Rectal smooth muscle tissue (tissue), 1 donor: ENCODE data around the gene CCNE1.
"Not testable (repeated sequence)": the region's sequence is repeated elsewhere in the genome, so short reads cannot be mapped to it uniquely, and the experiment has no call there.

Source experiments
- H3K27ac ChIP-seq: one replicate; pipeline ENCODE4 v1.7.0; 2013; ENCODE audit warnings: low read depth, low read length, inconsistent platforms
- H3K27me3 ChIP-seq: one replicate; pipeline ENCODE4 v1.7.0; 2013; ENCODE audit warnings: low read length; ENCODE audit not compliant: control insufficient read depth, insufficient read depth
- H3K36me3 ChIP-seq: one replicate; pipeline ENCODE4 v1.7.0; 2013; ENCODE audit warnings: low read length; ENCODE audit not compliant: control insufficient read depth, insufficient read depth
- H3K4me1 ChIP-seq: one replicate; pipeline ENCODE4 v1.7.0; 2013; ENCODE audit warnings: low read length; ENCODE audit not compliant: control insufficient read depth, insufficient read depth
- H3K4me3 ChIP-seq: one replicate; pipeline ENCODE4 v1.7.0; 2013; ENCODE audit warnings: low read length
- H3K9ac ChIP-seq: one replicate; pipeline ENCODE4 v1.7.0; 2013; ENCODE audit warnings: low read length

The CCNE1 gene

DNA sequence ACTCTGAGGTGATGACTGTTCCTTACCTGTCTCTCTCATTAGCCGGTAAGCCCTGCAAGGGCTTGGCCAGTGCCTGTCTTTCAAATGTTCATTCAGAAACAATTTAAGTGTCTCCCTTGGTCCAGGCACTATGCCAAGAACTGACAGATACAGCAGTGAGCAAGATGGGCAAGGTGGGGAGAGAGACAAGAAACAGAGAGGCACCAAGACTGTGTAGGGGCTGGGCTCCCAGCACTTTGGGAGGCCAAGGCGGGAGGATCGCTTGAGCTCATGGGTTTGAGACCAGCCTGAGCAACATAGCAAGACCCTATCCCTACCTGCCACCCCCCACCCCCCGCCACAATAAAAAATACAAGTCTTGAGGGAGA, 1.3 kb upstream of the CCNE1 start:
- Histone ChIP-seq H3K27ac (no peak overlapping the region), H3K4me3 (no peak overlapping the region), H3K27me3 (no peaks in the 10 kb centered on the region), H3K36me3 (no peaks in the 10 kb centered on the region), H3K9ac (no peak overlapping the region), H3K4me1 (no peaks in the 10 kb centered on the region)

GRCh38 chr19:29812080-29812880, 489 bp downstream of the CCNE1 start:
- Histone ChIP-seq H3K27me3 (no peaks in the 10 kb centered on the region), H3K9ac (no peak overlapping the region), H3K36me3 (no peaks in the 10 kb centered on the region), H3K4me1 (no peaks in the 10 kb centered on the region), H3K4me3 (peak overlapping the region; percentile 52), H3K27ac (no peak overlapping the region)

- H3K4me1 ChIP-seq = no peaks in the 10 kb centered on the region
- no peaks in the 10 kb centered on the region for H3K27me3 ChIP-seq
- H3K9ac ChIP-seq = no peak overlapping the region
- peak overlapping the region; percentile 52 for H3K4me3 ChIP-seq
- no peak overlapping the region for H3K27ac ChIP-seq
- H3K36me3 ChIP-seq = no peaks in the 10 kb centered on the region
These were observed 1.1 kb downstream of the CCNE1 start for GRCh38 chr19:29812881-29813275.

GRCh38 chr19:29813642-29814041, 1.9 kb downstream of the CCNE1 start:
- no peak overlapping the region for H3K4me3 ChIP-seq
- H3K27me3 ChIP-seq = no peaks in the 10 kb centered on the region
- H3K36me3 ChIP-seq = no peaks in the 10 kb centered on the region
- no peak overlapping the region for H3K9ac ChIP-seq
- no peak overlapping the region for H3K27ac ChIP-seq
- no peaks in the 10 kb centered on the region for H3K4me1 ChIP-seq

DNA sequence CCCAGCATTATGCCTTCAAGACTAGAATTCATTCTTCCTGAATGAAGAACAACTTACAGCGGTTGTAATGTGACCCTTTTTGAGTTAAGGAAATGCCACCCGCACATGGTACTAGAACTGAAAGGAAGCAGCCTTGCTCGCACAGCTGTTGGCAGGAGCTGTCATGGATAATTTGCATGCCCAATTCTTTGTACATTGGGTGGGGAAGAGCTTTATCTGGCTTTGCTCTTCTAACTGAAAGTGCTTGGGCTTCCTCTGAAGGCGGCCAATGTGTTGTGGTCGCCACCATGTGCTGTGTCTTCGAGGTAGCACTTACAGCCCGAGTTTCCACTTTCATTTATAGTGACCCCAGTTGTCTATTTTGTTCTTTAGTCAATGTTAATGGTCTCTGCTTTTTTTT, 3.4 kb downstream of the CCNE1 start:
- no peaks in the 10 kb centered on the region for H3K36me3 ChIP-seq
- H3K4me3 ChIP-seq = no peak overlapping the region
- no peak overlapping the region for H3K9ac ChIP-seq
- no peaks in the 10 kb centered on the region for H3K27me3 ChIP-seq
- H3K4me1 ChIP-seq = no peaks in the 10 kb centered on the region
- no peak overlapping the region for H3K27ac ChIP-seq

DNA sequence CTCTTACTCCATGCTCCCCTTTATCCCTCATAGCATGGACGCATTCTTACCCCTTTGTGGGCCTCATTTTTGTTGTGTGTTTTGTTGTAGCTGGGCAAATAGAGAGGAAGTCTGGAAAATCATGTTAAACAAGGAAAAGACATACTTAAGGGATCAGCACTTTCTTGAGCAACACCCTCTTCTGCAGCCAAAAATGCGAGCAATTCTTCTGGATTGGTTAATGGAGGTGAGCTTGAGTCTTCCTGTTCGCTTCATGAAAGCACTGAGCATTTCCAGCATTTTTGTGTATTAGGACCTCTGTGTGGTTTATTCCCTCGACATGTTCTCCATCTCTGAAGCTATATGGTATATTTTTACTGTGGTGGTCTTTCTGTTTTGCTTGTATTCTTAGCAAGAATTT, 5.5 kb downstream of the CCNE1 start:
- H3K27ac ChIP-seq = no peak overlapping the region

DNA sequence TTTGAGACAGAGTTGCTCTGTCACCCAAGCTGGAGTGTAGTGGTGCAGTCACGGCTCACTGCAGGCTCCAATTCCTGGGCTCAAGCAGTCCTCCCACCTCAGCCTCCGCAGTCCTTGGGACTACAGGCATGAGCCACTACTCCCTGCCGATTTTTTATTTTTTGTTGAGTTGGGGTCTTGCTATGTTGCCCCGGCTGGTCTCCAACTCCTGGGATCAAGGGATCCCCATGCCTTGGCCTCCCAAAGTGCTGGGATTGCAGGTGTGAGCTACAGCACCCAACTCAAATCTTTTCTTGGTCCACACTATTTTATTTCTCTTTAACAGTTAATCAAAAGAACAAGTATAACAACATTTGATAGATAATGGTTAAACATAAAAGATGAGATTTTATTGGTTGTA, 7.5 kb downstream of the CCNE1 start:
- Histone ChIP-seq H3K4me3 (no peak overlapping the region), H3K27me3 (no peaks in the 10 kb centered on the region), H3K9ac (no peak overlapping the region), H3K36me3 (no peaks in the 10 kb centered on the region), H3K27ac (no peak overlapping the region), H3K4me1 (no peaks in the 10 kb centered on the region)

More for the DNA sequence above, 5.5 kb downstream of the CCNE1 start:
- Histone ChIP-seq H3K9ac (no peak overlapping the region), H3K27me3 (no peaks in the 10 kb centered on the region), H3K4me3 (no peak overlapping the region), H3K4me1 (no peaks in the 10 kb centered on the region), H3K36me3 (no peaks in the 10 kb centered on the region)

- Histone ChIP-seq H3K9ac (no peak overlapping the region), H3K36me3 (no peaks in the 10 kb centered on the region), H3K4me3 (no peak overlapping the region), H3K27me3 (no peaks in the 10 kb centered on the region), H3K4me1 (no peaks in the 10 kb centered on the region), H3K27ac (no peak overlapping the region)
These were observed 8.2 kb downstream of the CCNE1 start for GRCh38 chr19:29819986-29820385.

GRCh38 chr19:29823581-29824330, 12.0 kb downstream of the CCNE1 start:
- Histone ChIP-seq H3K27me3 (no peaks in the 10 kb centered on the region), H3K4me1 (no peaks in the 10 kb centered on the region), H3K4me3 (no peak overlapping the region), H3K27ac (no peak overlapping the region), H3K36me3 (no peaks in the 10 kb centered on the region), H3K9ac (no peak overlapping the region)

- not testable (repeated sequence) for H3K27me3 ChIP-seq, H3K4me1 ChIP-seq, H3K27ac ChIP-seq, H3K4me3 ChIP-seq, H3K9ac ChIP-seq, H3K36me3 ChIP-seq
These were observed 13.5 kb downstream of the CCNE1 start for GRCh38 chr19:29825263-29825662.

DNA sequence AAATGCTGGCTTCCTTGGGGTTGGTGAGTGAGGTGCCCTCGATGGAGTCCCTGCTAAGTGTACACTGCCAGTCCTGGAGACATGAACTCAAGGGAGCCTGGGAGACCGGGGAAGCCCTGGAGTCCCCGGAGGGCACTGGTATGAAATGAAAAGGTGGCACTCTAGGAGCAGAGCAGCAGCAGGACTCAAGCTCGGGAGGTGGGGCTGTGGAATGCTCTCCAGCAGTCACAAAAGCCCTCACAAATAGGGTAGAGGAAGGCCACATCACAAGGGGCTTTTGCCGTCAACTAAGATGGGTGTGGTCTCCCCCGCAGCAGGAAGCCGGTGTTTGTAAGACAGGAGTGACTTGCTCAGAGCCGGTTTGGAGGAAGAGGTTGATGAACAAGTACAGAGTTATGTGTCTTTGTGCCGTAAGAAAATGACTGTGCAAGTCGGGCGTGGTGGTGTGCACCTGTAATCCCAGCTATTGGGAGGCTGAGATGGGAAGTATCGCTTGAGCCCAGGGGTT, 19.3 kb downstream of the CCNE1 start:
- Histone ChIP-seq H3K4me1 (no peaks in the 10 kb centered on the region), H3K27me3 (peaks cover 3% of the 10 kb centered on the region), H3K9ac (no peak overlapping the region), H3K36me3 (no peaks in the 10 kb centered on the region), H3K27ac (no peak overlapping the region), H3K4me3 (no peak overlapping the region)

- Histone ChIP-seq H3K4me1 (no peaks in the 10 kb centered on the region), H3K4me3 (no peak overlapping the region), H3K27ac (no peak overlapping the region), H3K36me3 (no peaks in the 10 kb centered on the region), H3K9ac (no peak overlapping the region), H3K27me3 (peaks cover 3% of the 10 kb centered on the region)
These were observed 19.9 kb downstream of the CCNE1 start for GRCh38 chr19:29831686-29832085.
